AG04449 (cell line): ENCODE measurements around the gene TRAM2.

Experiments
- CTCF ChIA-PET: fragments of 350-600 bp; formaldehyde crosslinking; extraction: SDS; loops from one replicate; lab custom pipeline; 2021; ENCODE audit warnings: antibody characterized with exemption; lab: Yijun Ruan, JAX
- POLR2A ChIA-PET: fragments of 400-600, 350-600 bp; formaldehyde crosslinking; extraction: SDS; loops from one replicate; lab custom pipeline; 2020; ENCODE audit warnings: antibody characterized with exemption, inconsistent platforms; lab: Yijun Ruan, JAX
- DNase-seq: peaks from one replicate; pipeline ENCODE4 v3.0.0-alpha.2; 2010; ENCODE audit warnings: low read depth, low spot score
- H3K4me3 ChIP-seq: 2 replicates; pipeline ENCODE4 v1.5.1; 2011; ENCODE audit warnings: low read depth, mild to moderate bottlenecking, control low read depth, low read length
- TF ChIP-seq, protein P1 (sequence below): IDR thresholded peaks from one replicate; pipeline ENCODE4 v1.5.1; 2011; ENCODE audit warnings: mild to moderate bottlenecking, moderate library complexity, low read length, control low read depth, inconsistent platforms; ENCODE audit not compliant: insufficient read depth; ENCODE audit errors: missing control alignments

Gene TRAM2

DNA sequence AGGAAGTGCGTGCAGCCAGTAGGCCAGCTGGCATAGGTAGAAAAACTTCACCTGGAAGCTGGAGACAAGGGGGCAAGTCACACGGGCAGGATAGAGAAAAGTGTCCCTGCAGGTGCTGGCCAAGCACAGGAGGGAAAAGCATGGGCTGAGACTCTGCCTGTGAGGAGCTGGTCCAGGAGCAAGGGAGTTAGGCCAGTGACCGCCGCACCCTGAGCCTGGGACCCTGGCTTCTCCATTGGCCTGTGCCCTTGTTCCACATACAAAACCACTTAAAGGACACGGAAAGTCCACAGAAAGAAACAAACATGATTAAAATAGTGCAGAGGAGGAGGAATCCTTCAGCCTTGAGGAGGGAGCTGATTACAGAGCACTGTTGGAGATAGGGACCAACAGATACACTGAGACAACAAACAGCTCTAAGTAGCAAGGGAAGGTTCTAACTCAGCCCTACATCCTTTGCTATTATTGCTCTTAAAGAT, 68.6 kb downstream of the TRAM2 start:
- H3K4me3 ChIP-seq, result no peak overlapping the region
- ChIA-PET CTCF (interaction anchor here (0.8 to 1.3 kb wide), 2 partner anchors 92 to 127 kb away, joined by 3 to 4 read pairs; no protein-coding TSS in a partner anchor), POLR2A (interaction anchor here (0.6 to 1.3 kb wide), 2 partner anchors 9 to 126 kb away, joined by 3 read pairs; no protein-coding TSS in a partner anchor)
- TF ChIP-seq, protein P1, sequence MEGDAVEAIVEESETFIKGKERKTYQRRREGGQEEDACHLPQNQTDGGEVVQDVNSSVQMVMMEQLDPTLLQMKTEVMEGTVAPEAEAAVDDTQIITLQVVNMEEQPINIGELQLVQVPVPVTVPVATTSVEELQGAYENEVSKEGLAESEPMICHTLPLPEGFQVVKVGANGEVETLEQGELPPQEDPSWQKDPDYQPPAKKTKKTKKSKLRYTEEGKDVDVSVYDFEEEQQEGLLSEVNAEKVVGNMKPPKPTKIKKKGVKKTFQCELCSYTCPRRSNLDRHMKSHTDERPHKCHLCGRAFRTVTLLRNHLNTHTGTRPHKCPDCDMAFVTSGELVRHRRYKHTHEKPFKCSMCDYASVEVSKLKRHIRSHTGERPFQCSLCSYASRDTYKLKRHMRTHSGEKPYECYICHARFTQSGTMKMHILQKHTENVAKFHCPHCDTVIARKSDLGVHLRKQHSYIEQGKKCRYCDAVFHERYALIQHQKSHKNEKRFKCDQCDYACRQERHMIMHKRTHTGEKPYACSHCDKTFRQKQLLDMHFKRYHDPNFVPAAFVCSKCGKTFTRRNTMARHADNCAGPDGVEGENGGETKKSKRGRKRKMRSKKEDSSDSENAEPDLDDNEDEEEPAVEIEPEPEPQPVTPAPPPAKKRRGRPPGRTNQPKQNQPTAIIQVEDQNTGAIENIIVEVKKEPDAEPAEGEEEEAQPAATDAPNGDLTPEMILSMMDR, result no peak
- no peak for DNase-seq

DNA sequence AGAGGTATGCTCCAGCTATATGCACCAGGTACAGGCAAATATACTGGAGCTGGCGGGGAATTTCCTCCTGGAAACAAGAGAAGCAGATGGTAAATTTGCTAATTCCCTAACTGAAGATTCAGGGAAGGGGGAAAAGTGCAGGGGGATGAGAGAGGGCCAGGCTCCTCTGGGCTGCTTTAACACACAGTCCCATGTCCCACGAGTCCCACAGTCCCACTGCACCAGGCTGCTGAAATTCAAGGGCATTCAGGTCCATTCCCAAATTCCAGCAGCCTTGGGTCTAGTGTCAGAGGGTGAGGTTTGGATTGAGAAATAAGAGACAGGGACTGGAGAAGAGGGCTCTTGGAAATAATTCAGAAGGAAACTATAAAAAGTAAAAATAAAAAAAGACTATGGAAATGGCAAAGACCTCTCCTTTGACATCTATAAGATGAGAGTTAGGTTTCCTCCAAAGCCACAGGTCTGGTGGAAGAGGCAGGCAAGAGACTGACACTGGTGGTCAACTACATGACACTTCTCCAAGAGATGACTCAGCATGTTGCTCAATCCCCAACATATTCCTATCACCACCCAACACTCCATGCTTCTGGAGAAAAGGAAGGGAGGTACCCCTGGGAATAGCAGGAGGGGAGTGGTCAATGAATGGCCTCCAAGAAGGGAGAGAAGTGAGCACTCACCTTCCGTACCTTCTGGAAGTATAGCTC, 69.2 kb downstream of the TRAM2 start:
- ChIA-PET CTCF (interaction anchor here (0.8 to 1.4 kb wide), 3 partner anchors 11 to 127 kb away, joined by 3 to 5 read pairs (median 4); no protein-coding TSS in a partner anchor), POLR2A (interaction anchor here (0.6 to 1.3 kb wide), 2 partner anchors 10 to 222 kb away, joined by 3 read pairs; no protein-coding TSS in a partner anchor)
- no peak for DNase-seq
- TF ChIP-seq, protein P1, result no peak
- no peak overlapping the region for H3K4me3 ChIP-seq

DNA sequence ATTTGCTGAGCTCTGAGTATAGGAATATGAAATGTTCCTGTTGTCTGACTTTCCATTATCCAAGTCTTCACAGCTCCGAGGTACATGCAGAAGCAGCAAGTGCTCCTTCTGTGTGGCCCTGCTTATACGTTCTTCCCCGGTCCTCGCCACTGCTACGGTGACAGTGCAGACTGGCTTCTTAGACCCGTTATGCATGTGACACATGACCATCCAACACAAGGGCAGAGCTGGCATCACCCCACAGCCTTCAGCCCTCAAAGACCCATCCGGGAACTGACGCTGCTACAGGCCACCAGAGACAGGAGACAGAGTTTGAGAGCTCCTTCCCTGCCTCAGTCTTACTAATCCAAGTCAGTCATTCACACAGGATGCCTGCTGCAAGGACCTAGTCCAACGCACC, 70.4 kb downstream of the TRAM2 start:
- ChIA-PET POLR2A (no interaction called here), CTCF (interaction anchor here (0.8 to 1.4 kb wide), 3 partner anchors 10 to 91 kb away, joined by 3 to 5 read pairs (median 3); no protein-coding TSS in a partner anchor)
- no peak for DNase-seq
- H3K4me3 ChIP-seq, result no peak overlapping the region
- TF ChIP-seq, protein P1, result no peak

DNA sequence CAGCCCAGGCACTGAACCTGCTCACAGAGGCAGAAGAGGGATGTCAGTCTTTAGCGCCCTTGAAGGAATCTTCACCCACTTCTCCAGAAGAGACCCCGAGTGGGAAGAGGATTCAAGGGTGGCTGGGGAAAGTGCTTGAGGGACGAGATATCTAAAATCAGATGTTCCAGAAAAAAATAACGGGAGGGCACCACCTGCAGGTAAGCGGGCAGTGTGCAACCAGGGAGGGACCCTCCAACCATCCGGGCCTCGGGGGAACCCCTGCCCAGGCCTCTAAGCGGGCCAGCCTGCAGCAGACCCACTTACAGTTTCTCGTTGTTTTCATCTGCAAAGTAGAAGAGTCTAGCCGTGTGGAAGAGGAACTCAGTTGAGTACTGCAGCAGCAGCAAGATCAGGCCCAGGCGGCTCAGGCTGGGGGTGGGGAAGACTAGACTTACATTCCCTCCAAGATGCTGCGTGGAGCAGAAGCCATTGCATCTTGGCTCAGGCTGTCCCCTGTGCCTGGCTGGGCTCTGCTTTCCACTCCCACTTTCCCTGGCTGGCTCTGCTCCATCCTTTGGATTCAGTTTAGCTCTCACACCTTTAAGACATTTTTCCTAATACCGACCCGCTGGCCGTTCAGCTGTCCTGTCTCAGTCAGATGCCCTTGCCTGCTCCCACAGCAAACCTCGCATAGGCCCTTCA, 71.0 kb downstream of the TRAM2 start:
- POLR2A ChIA-PET, result no interaction called here
- CTCF ChIA-PET, result interaction anchor here (0.8 to 1.4 kb wide), 2 partner anchors 10 to 37 kb away, joined by 3 to 5 read pairs; no protein-coding TSS in a partner anchor
- no peak for DNase-seq
- H3K4me3 ChIP-seq, result no peak overlapping the region
- TF ChIP-seq, protein P1, result no peak

DNA sequence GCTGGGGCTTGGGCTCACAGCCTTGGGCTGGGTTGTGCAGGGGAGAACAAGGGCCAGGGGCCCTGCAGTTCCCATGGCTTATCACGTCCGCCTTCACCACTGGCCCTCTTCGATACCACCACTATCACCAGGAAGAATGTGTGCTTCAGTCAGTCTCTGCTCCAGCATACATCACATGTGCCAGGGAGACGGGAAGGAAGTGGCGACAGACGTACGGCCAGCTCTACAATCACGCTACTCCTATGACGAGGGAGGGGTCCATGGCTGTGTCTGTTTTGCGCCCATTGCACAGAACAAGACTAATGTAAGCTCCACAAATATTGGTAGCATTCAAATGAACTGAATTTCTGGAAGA, 72.1 kb downstream of the TRAM2 start:
- ChIA-PET CTCF (no interaction called here), POLR2A (interaction anchor here (0.6 to 2.1 kb wide), 2 partner anchors 10 to 71 kb away, joined by 3 to 5 read pairs; no protein-coding TSS in a partner anchor)
- H3K4me3 ChIP-seq, result no peak overlapping the region
- DNase-seq, result no peak
- TF ChIP-seq, protein P1, result no peak
